IMR-90 (cell line): ENCODE results near the gene EEPD1. TPM values are rescaled to one million over a fixed set of nuclear protein-coding genes. Genes with fewer than 3 reads are reported as not detected.

Experiments used
- ATAC-seq: fragments of 200-7000 bp; cut with Tn5 transposase; 2 replicates; pipeline ENCODE4 v1.9.1; 2020; ENCODE audit warnings: low read depth, mild to moderate bottlenecking, moderate library complexity
- BruUV-seq: library from RNA; stranded (reverse); fragments of 400-500 nt; replicated peaks from 2 replicates; lab custom pipeline; 2021; lab: Mats Ljungman, UMichigan
- CTCF ChIA-PET: fragments of 300-600 bp; formaldehyde crosslinking; extraction: SDS; loops from one replicate; lab custom pipeline; 2021; ENCODE audit warnings: antibody characterized with exemption; lab: Yijun Ruan, JAX
- POLR2A ChIA-PET: fragments of 300-600 bp; sonication (Branson Sonifier 250); formaldehyde crosslinking; loops from one replicate; lab custom pipeline; 2022; ENCODE audit warnings: antibody characterized with exemption; ENCODE audit not compliant: unreplicated experiment; lab: Charles Lee
- DNase-seq: peaks from one replicate; pipeline ENCODE4 v3.0.0; 2013
- H2AFZ ChIP-seq: replicated peaks from 2 replicates; pipeline ENCODE3; 2013; ENCODE audit warnings: low read length, mild to moderate bottlenecking; ENCODE audit not compliant: poor library complexity
- H2AK5ac ChIP-seq: 2 replicates; pipeline ENCODE4 v1.6.1; 2013; ENCODE audit warnings: low read depth, low read length, inconsistent platforms
- H2AK9ac ChIP-seq: replicated peaks from 2 replicates; pipeline ENCODE3; 2013; ENCODE audit warnings: mild to moderate bottlenecking, low read depth, low read length, moderate library complexity; ENCODE audit not compliant: poor library complexity
- H2BK120ac ChIP-seq: 2 replicates; pipeline ENCODE4 v1.6.1; 2013; ENCODE audit warnings: low read depth, low read length, inconsistent platforms
- H2BK15ac ChIP-seq: 3 replicates; pipeline ENCODE4 v1.6.1; 2013; ENCODE audit warnings: low read depth, low read length, inconsistent platforms
- H2BK20ac ChIP-seq: 2 replicates; pipeline ENCODE4 v1.6.1; 2013; ENCODE audit warnings: low read depth, mild to moderate bottlenecking, inconsistent platforms, low read length, moderate library complexity
- H2BK5ac ChIP-seq: 2 replicates; pipeline ENCODE4 v1.6.1; 2013; ENCODE audit warnings: mild to moderate bottlenecking, low read depth, low read length, inconsistent platforms; ENCODE audit not compliant: poor library complexity, severe bottlenecking
- H3K14ac ChIP-seq: replicated peaks from 2 replicates; pipeline ENCODE4 v1.6.1; 2013; ENCODE audit warnings: low read depth, low read length, inconsistent platforms
- H3K18ac ChIP-seq: 2 replicates; pipeline ENCODE4 v1.6.1; 2013; ENCODE audit warnings: low read depth, low read length, control low read depth
- H3K23ac ChIP-seq: 2 replicates; pipeline ENCODE4 v1.6.1; 2013; ENCODE audit warnings: low read depth, low read length, inconsistent platforms
- H3K27ac ChIP-seq: 2 replicates; pipeline ENCODE4 v1.5.1; 2013; ENCODE audit warnings: mild to moderate bottlenecking, control low read depth, low read length; ENCODE audit not compliant: insufficient read depth
- H3K27me3 ChIP-seq: 2 replicates; pipeline ENCODE4 v1.6.1; 2013; ENCODE audit warnings: low read length; ENCODE audit not compliant: control insufficient read depth, insufficient read depth
- H3K36me3 ChIP-seq: 2 replicates; pipeline ENCODE4 v1.6.1; 2013; ENCODE audit warnings: low read length, mixed read lengths; ENCODE audit not compliant: control insufficient read depth, insufficient read depth
- H3K4ac ChIP-seq: 2 replicates; pipeline ENCODE4 v1.6.1; 2013; ENCODE audit warnings: low read depth, low read length, inconsistent platforms
- H3K4me1 ChIP-seq: 2 replicates; pipeline ENCODE4 v1.6.1; 2013; ENCODE audit warnings: low read length, mixed read lengths; ENCODE audit not compliant: control insufficient read depth, insufficient read depth
- H3K4me2 ChIP-seq: 2 replicates; pipeline ENCODE4 v1.6.1; 2013; ENCODE audit warnings: low read depth, mild to moderate bottlenecking, control low read depth, low read length, moderate library complexity
- H3K4me3 ChIP-seq: 2 replicates; pipeline ENCODE4 v1.5.1; 2013; ENCODE audit warnings: low read depth, mild to moderate bottlenecking, control low read depth, low read length, moderate library complexity; ENCODE audit not compliant: insufficient read depth
- H3K56ac ChIP-seq: 2 replicates; pipeline ENCODE4 v1.6.1; 2013; ENCODE audit warnings: low read length, inconsistent platforms; ENCODE audit not compliant: insufficient read depth; ENCODE audit errors: extremely low read depth
- H3K79me1 ChIP-seq, 2 experiments: 2 replicates each; pipeline ENCODE4 v1.6.1; 2013; ENCODE audit warnings: low read length in 2 of 2, inconsistent platforms in 1 of 2, low read depth in 1 of 2
- H3K9ac ChIP-seq: 2 replicates; pipeline ENCODE4 v1.6.1; 2013; ENCODE audit warnings: low read depth, low read length, control low read depth
- H3K9me1 ChIP-seq: 2 replicates; pipeline ENCODE4 v1.6.1; 2013; ENCODE audit warnings: low read length, inconsistent platforms; ENCODE audit not compliant: insufficient read depth
- H3K9me3 ChIP-seq: 2 replicates; pipeline ENCODE4 v1.6.1; 2013; ENCODE audit warnings: low read length; ENCODE audit not compliant: control insufficient read depth, insufficient read depth
- H4K20me1 ChIP-seq: 2 replicates; pipeline ENCODE4 v1.6.1; 2013; ENCODE audit warnings: low read length, inconsistent platforms; ENCODE audit not compliant: insufficient read depth
- H4K5ac ChIP-seq: 2 replicates; pipeline ENCODE4 v1.6.1; 2013; ENCODE audit warnings: mild to moderate bottlenecking, low read depth, low read length, control low read depth
- H4K8ac ChIP-seq, 2 experiments: 2 replicates each; pipeline ENCODE4 v1.6.1; 2013; ENCODE audit warnings: low read depth in 2 of 2, low read length in 2 of 2, control low read depth in 1 of 2, inconsistent platforms in 1 of 2
- H4K91ac ChIP-seq: 2 replicates; pipeline ENCODE4 v1.6.1; 2013; ENCODE audit warnings: low read depth, low read length, inconsistent platforms; ENCODE audit not compliant: insufficient read depth
- BHLHE40 ChIP-seq: fragments of 150-350 bp; IDR thresholded peaks from 2 replicates; pipeline ENCODE4 v1.6.1; 2016; ENCODE audit warnings: mild to moderate bottlenecking, low read depth, low read length
- CEBPB ChIP-seq: IDR thresholded peaks from 2 replicates; pipeline ENCODE4 v1.6.1; 2012; ENCODE audit warnings: low read depth, low read length, improper control_type of control experiment
- CHD1 ChIP-seq: IDR thresholded peaks from 2 replicates; pipeline ENCODE4 v1.6.1; 2012; ENCODE audit warnings: low read depth, low read length, improper control_type of control experiment
- FOS ChIP-seq: fragments of 150-350 bp; IDR thresholded peaks from 2 replicates; pipeline ENCODE4 v1.6.1; 2016; ENCODE audit warnings: low read depth, low read length
- MAFK ChIP-seq: IDR thresholded peaks from 2 replicates; pipeline ENCODE4 v1.6.1; 2012; ENCODE audit warnings: low read depth, low read length, improper control_type of control experiment
- MAZ ChIP-seq: IDR thresholded peaks from 2 replicates; pipeline ENCODE4 v1.6.1; 2012; ENCODE audit warnings: low read depth, mild to moderate bottlenecking, low read length, improper control_type of control experiment, moderate library complexity, borderline replicate concordance
- MXI1 ChIP-seq: IDR thresholded peaks from 2 replicates; pipeline ENCODE4 v1.6.1; 2012; ENCODE audit warnings: low read depth, mild to moderate bottlenecking, low read length, moderate library complexity, borderline replicate concordance
- POLR2A ChIP-seq: IDR thresholded peaks from 2 replicates; pipeline ENCODE4 v1.6.1; 2012; ENCODE audit warnings: mild to moderate bottlenecking, low read depth, low read length
- RAD21 ChIP-seq: IDR thresholded peaks from 2 replicates; pipeline ENCODE4 v1.6.1; 2012; ENCODE audit warnings: low read length, improper control_type of control experiment
- RCOR1 ChIP-seq: IDR thresholded peaks from 2 replicates; pipeline ENCODE4 v1.6.1; 2012; ENCODE audit warnings: mild to moderate bottlenecking, low read length, improper control_type of control experiment; ENCODE audit not compliant: insufficient replicate concordance
- SMC3 ChIP-seq: fragments of 150-350 bp; IDR thresholded peaks from 2 replicates; pipeline ENCODE4 v1.6.1; 2016; ENCODE audit warnings: low read depth, mild to moderate bottlenecking, antibody characterized with exemption, low read length, moderate library complexity
- USF2 ChIP-seq: fragments of 150-350 bp; IDR thresholded peaks from 2 replicates; pipeline ENCODE4 v1.6.1; 2017; ENCODE audit warnings: mild to moderate bottlenecking, antibody characterized with exemption, low read length, low read depth
- WGBS, 2 experiments: methylation state at CpG; one replicate each; pipeline versions ENCODE4 v1.1.5 to v1.1.7; 2013; ENCODE audit warnings: missing lambda C conversion rate in 2 of 2; ENCODE audit not compliant: insufficient read length in 1 of 2; ENCODE audit errors: extremely low coverage in 2 of 2; 5-methylcytosine and 5-hydroxymethylcytosine counted together
- dilution Hi-C: fragments of 300-500 bp; cut with HindIII; formaldehyde crosslinking; loops from one replicate; pipeline ENCODE4 v1.14.3; 2018; ENCODE audit warnings: low sequenced_read_pairs; ENCODE audit not compliant: unreplicated experiment
- in situ Hi-C: fragments of 300-500 bp; cut with MboI; formaldehyde crosslinking; loops from 3 replicates; pipeline ENCODE4 v1.14.3; 2019; ENCODE audit warnings: low sequenced_read_pairs, inconsistent platforms, mixed read lengths
- intact Hi-C: fragments of 100-400 bp; cut with micrococcal nuclease; formaldehyde crosslinking; loops from 2 replicates; pipeline ENCODE4 v1.10.0; 2022
- polyA plus RNA-seq, 3 experiments: library from polyadenylated mRNA; depleted of rRNA; stranded (reverse); fragments of >200 nt; gene quantifications; 2 replicates each; pipeline ENCODE4 v1.2.3, GENCODE V29; 2012; ENCODE audit warnings: low replicate concordance in 1 of 3
- total RNA-seq: library from RNA; depleted of rRNA; stranded (reverse); fragments of >200 nt; gene quantifications from 2 replicates; pipeline ENCODE4 v1.2.3, GENCODE V29; 2012
- TF ChIP-seq, protein P1 (sequence below): fragments of 150-350 bp; IDR thresholded peaks from 2 replicates; pipeline ENCODE4 v1.6.1; 2016; ENCODE audit warnings: low read depth, mild to moderate bottlenecking, low read length, moderate library complexity, borderline replicate concordance
- TF ChIP-seq, protein P2 (sequence below): conservative IDR thresholded peaks from 2 replicates; pipeline ENCODE4 v1.5.1; 2012; ENCODE audit warnings: mild to moderate bottlenecking, low read depth, low read length, improper control_type of control experiment

Gene EEPD1
- total and polyA plus RNA-seq, 2 of the 4 experiments (the other 2 are of a cell fraction): 7.3 to 15.2 TPM

GRCh38 chr7:36262309-36263094 is 109.4 kb downstream of the EEPD1 start:
- CTCF ChIA-PET: no interaction called here
- Histone ChIP-seq H2BK120ac (peak overlapping the region; percentile 0; the same call in 1 of the 2 replicates), H3K9ac (no peak overlapping the region), H3K4me1 (peaks cover 29% of the 10 kb centered on the region), H3K27ac (no peak overlapping the region), H3K9me3 (no peaks in the 10 kb centered on the region), H3K56ac (no peak overlapping the region), H3K4me2 (no peak overlapping the region), H3K27me3 (no peaks in the 10 kb centered on the region), H2BK5ac (no peak overlapping the region), H3K9me1 (peaks cover 19% of the 10 kb centered on the region), H3K4me3 (no peak overlapping the region), H2AK9ac (no peak overlapping the region), H4K20me1 (no peaks in the 10 kb centered on the region), H2AFZ (no peak overlapping the region), H2BK15ac (0 out of 3 replicates have a peak overlapping the region, but pooled peaks have one; percentile 45), H4K5ac (no peak overlapping the region; the same call in 1 of the 2 replicates), H3K36me3 (no peaks in the 10 kb centered on the region; the same call in 1 of the 2 replicates), H3K18ac (no peak overlapping the region), H3K79me1 (peaks cover 4 to 29% of the 10 kb centered on the region in 2 experiments; a peak in 3 of 4 replicates), H2AK5ac (peak overlapping the region; percentile 11; the same call in 1 of the 2 replicates), H4K91ac (0 out of 2 replicates have a peak overlapping the region, but pooled peaks have one; percentile 3), H2BK20ac (peak overlapping the region; percentile 54; the same call in 1 of the 2 replicates), H3K14ac (peak overlapping the region; percentile 21; the same call in 1 of the 2 replicates), H3K4ac (peak overlapping the region; percentile 48), H4K8ac (no peak overlapping the region), H3K23ac (peak overlapping the region; percentile 44; the same call in 1 of the 2 replicates)
- ATAC-seq (no peak), DNase-seq (no peak)
- dilution Hi-C loops: no loop called here
- intact Hi-C loops: no loop called here
- in situ Hi-C loops: no loop called here
- WGBS, 2 experiments: no CpG with 5 or more reads among the region's 5 CpGs
- BruUV-seq: no TSS peak
- POLR2A ChIA-PET: no interaction called here
- TF ChIP-seq FOS (no peak), MXI1 (no peak), MAFK (no peak), POLR2A (no peak), BHLHE40 (no peak), USF2 (no peak), MAZ (no peak), RCOR1 (no peak), CEBPB (no peak), SMC3 (no peak), CHD1 (no peak), RAD21 (no peak)
- TF ChIP-seq, protein P1, sequence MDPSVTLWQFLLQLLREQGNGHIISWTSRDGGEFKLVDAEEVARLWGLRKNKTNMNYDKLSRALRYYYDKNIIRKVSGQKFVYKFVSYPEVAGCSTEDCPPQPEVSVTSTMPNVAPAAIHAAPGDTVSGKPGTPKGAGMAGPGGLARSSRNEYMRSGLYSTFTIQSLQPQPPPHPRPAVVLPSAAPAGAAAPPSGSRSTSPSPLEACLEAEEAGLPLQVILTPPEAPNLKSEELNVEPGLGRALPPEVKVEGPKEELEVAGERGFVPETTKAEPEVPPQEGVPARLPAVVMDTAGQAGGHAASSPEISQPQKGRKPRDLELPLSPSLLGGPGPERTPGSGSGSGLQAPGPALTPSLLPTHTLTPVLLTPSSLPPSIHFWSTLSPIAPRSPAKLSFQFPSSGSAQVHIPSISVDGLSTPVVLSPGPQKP: no peak
- TF ChIP-seq, protein P2, sequence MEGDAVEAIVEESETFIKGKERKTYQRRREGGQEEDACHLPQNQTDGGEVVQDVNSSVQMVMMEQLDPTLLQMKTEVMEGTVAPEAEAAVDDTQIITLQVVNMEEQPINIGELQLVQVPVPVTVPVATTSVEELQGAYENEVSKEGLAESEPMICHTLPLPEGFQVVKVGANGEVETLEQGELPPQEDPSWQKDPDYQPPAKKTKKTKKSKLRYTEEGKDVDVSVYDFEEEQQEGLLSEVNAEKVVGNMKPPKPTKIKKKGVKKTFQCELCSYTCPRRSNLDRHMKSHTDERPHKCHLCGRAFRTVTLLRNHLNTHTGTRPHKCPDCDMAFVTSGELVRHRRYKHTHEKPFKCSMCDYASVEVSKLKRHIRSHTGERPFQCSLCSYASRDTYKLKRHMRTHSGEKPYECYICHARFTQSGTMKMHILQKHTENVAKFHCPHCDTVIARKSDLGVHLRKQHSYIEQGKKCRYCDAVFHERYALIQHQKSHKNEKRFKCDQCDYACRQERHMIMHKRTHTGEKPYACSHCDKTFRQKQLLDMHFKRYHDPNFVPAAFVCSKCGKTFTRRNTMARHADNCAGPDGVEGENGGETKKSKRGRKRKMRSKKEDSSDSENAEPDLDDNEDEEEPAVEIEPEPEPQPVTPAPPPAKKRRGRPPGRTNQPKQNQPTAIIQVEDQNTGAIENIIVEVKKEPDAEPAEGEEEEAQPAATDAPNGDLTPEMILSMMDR: no peak
